ENCODE data around the gene FAM114A2. TPM values are rescaled to one million over a fixed set of nuclear protein-coding genes. Genes with fewer than 3 reads are reported as not detected.

Gene FAM114A2
- polyA plus RNA-seq, 1 donor from 2014 or later = 24.8 TPM

- no peak for TF ChIP-seq MXI1 (conservative IDR thresholded peaks at IDR 0.05; ENCODE audit: poor library complexity, severe bottlenecking)
Measured at GRCh38 chr5:154049636-154050035, 10.9 kb upstream of the FAM114A2 start (continued).

- Histone ChIP-seq H3K4me3 (ENCODE audit: low read length) (no peak overlapping the region), H3K79me2 (replicated peaks; ENCODE audit: insufficient read depth, low read length) (peaks cover 4% of the 10 kb centered on the region), H3K4me2 (ENCODE audit: low read length) (no peak overlapping the region), H3K36me3 (ENCODE audit: insufficient read depth, low read length) (no peaks in the 10 kb centered on the region), H3K27me3 (ENCODE audit: insufficient read depth, low read depth, low read length) (no peaks in the 10 kb centered on the region), H3F3A (ENCODE audit: insufficient read depth, low read length, poor library complexity, severe bottlenecking) (no peaks in the 10 kb centered on the region), H2AFZ (ENCODE audit: low read depth, low read length) (no peak overlapping the region), H3K9me2 (ENCODE audit: insufficient read depth, low read length) (no peaks in the 10 kb centered on the region), H4K20me1 (ENCODE audit: insufficient read depth) (no peaks in the 10 kb centered on the region), H3K9me3 (ENCODE audit: low read length) (no peaks in the 10 kb centered on the region), H3K9ac (ENCODE audit: low read length) (no peak overlapping the region), H3K27ac (ENCODE audit: low read length) (no peak overlapping the region)
- TF ChIP-seq EP300 (conservative IDR thresholded peaks at IDR 0.05; ENCODE audit: poor library complexity, severe bottlenecking) (no peak), REST (IDR thresholded peaks at IDR 0.05; ENCODE audit: borderline replicate concordance) (no peak), TAF1 (IDR thresholded peaks at IDR 0.05; ENCODE audit: low read depth) (no peak), SMC3 (conservative IDR thresholded peaks at IDR 0.05; ENCODE audit: poor library complexity) (no peak), MXI1 (conservative IDR thresholded peaks at IDR 0.05; ENCODE audit: poor library complexity, severe bottlenecking) (no peak), POLR2AphosphoS5 (IDR thresholded peaks at IDR 0.05) (no peak), EZH2 (IDR thresholded peaks at IDR 0.05; ENCODE audit: borderline replicate concordance, insufficient read depth, low read length, poor library complexity, severe bottlenecking) (no peak), RAD21 (conservative IDR thresholded peaks at IDR 0.05) (no peak), CTCF (IDR thresholded peaks at IDR 0.05; ENCODE audit: poor library complexity, severe bottlenecking) (no peak)
Measured at GRCh38 chr5:154047324-154047723, 8.6 kb upstream of the FAM114A2 start.

GRCh38 chr5:154046486-154046885 lies 7.8 kb upstream of the FAM114A2 start:
- Histone ChIP-seq H3K4me3 (ENCODE audit: low read length) (no peak overlapping the region), H2AFZ (ENCODE audit: low read depth, low read length) (no peak overlapping the region), H3K79me2 (replicated peaks; ENCODE audit: insufficient read depth, low read length) (peaks cover 4% of the 10 kb centered on the region), H3K9me3 (ENCODE audit: low read length) (no peaks in the 10 kb centered on the region), H3K9me2 (ENCODE audit: insufficient read depth, low read length) (no peaks in the 10 kb centered on the region), H3F3A (ENCODE audit: insufficient read depth, low read length, poor library complexity, severe bottlenecking) (no peaks in the 10 kb centered on the region), H3K9ac (ENCODE audit: low read length) (no peak overlapping the region), H3K27ac (ENCODE audit: low read length) (no peak overlapping the region), H4K20me1 (ENCODE audit: insufficient read depth) (no peaks in the 10 kb centered on the region), H3K4me2 (ENCODE audit: low read length) (no peak overlapping the region), H3K27me3 (ENCODE audit: insufficient read depth, low read depth, low read length) (no peaks in the 10 kb centered on the region), H3K36me3 (ENCODE audit: insufficient read depth, low read length) (no peaks in the 10 kb centered on the region)
- TF ChIP-seq RAD21 (conservative IDR thresholded peaks at IDR 0.05) (no peak), REST (IDR thresholded peaks at IDR 0.05; ENCODE audit: borderline replicate concordance) (no peak), TAF1 (IDR thresholded peaks at IDR 0.05; ENCODE audit: low read depth) (no peak), POLR2AphosphoS5 (IDR thresholded peaks at IDR 0.05) (no peak), EP300 (conservative IDR thresholded peaks at IDR 0.05; ENCODE audit: poor library complexity, severe bottlenecking) (no peak), EZH2 (IDR thresholded peaks at IDR 0.05; ENCODE audit: borderline replicate concordance, insufficient read depth, low read length, poor library complexity, severe bottlenecking) (no peak), CTCF (IDR thresholded peaks at IDR 0.05; ENCODE audit: poor library complexity, severe bottlenecking) (no peak), SMC3 (conservative IDR thresholded peaks at IDR 0.05; ENCODE audit: poor library complexity) (no peak), MXI1 (conservative IDR thresholded peaks at IDR 0.05; ENCODE audit: poor library complexity, severe bottlenecking) (no peak)
